Measurements from ENCODE around the gene NUCB2.

The NUCB2 gene

DNA sequence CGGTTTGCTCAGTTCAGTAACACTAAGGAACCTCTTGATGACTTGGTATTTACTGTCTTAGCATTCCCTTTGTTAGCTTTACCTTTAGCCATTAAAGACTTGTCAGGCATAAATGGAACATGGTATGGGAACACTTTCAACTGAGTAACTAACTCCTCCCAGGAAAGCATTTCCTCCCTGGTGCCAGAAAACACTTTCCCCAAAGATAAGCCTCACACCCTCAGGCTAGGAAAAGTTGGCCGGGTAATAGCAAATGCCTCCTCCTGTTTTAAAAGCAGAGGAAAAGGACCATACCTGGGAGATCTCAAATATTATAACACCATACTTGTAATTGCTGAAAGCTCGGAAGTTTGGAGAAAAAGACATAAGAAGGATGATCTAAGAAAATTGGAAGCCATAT, 100.0 kb downstream of the NUCB2 start:
- TF ChIP-seq, protein P1, sequence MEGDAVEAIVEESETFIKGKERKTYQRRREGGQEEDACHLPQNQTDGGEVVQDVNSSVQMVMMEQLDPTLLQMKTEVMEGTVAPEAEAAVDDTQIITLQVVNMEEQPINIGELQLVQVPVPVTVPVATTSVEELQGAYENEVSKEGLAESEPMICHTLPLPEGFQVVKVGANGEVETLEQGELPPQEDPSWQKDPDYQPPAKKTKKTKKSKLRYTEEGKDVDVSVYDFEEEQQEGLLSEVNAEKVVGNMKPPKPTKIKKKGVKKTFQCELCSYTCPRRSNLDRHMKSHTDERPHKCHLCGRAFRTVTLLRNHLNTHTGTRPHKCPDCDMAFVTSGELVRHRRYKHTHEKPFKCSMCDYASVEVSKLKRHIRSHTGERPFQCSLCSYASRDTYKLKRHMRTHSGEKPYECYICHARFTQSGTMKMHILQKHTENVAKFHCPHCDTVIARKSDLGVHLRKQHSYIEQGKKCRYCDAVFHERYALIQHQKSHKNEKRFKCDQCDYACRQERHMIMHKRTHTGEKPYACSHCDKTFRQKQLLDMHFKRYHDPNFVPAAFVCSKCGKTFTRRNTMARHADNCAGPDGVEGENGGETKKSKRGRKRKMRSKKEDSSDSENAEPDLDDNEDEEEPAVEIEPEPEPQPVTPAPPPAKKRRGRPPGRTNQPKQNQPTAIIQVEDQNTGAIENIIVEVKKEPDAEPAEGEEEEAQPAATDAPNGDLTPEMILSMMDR (IDR thresholded peaks at IDR 0.05; ENCODE audit: low read depth, low read length), result no peak
- no peak for DNase-seq (ENCODE audit: extremely low read depth, low read depth)

DNA sequence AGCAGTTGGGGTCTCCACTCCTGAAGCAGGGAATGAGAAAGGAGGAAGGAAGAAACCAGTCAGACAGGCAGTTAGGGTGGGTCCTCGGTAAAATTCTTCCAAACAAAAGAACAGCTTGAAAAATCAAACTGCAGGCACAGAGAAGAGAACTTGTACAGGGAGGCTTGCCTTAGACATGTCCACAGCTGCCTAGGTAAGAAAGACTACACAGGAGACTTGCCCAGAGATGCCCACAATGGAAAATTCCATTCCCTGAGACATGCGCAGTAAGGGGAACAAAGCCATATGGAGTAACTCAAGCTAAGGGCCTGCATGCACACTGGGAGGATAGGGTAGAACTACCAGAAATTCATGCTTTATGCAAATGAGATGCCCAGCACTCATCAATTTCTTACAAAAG, 102.1 kb downstream of the NUCB2 start:
- no peak for DNase-seq (ENCODE audit: extremely low read depth, low read depth)
- TF ChIP-seq, protein P1 (IDR thresholded peaks at IDR 0.05; ENCODE audit: low read depth, low read length), result no peak

DNA sequence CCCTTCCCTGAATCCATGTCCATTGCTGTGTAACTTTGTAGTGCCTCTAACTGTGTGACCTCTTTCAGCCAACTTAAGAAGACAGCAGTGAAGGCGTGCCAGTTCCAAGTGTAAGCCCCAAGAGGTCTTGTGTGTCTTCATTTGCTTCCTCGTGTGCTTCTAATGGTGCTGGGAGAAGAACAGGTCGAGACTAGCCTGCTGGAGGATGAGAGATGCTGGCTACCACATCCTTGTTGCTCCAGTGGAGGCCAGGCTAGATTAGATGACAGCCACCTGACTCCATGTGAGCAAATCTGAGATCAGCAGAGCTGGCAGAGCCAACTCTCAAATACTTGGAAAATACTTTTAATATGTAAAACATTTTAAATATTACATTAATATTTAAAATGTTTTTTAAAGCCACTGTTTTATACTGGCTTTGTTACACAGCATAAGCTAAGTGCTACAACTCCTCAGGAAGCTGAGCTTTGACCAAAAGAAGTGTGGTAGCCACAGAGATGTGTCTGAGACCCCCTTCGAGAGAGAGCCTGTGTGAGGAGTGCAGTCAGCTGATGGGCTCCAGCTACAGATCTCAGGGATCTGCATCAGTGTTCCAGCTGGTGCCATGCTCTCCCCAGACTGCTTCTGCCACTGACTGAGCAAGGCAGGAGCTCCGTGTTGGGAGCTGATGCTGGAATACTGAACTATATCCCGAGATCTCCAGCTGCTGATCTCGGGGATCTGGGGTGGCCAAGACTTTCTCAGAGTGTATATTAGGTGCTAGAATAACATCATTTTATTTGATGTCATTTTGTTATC, 103.0 kb downstream of the NUCB2 start:
- no peak for DNase-seq (ENCODE audit: extremely low read depth, low read depth)
- TF ChIP-seq, protein P1 (IDR thresholded peaks at IDR 0.05; ENCODE audit: low read depth, low read length), result no peak

DNA sequence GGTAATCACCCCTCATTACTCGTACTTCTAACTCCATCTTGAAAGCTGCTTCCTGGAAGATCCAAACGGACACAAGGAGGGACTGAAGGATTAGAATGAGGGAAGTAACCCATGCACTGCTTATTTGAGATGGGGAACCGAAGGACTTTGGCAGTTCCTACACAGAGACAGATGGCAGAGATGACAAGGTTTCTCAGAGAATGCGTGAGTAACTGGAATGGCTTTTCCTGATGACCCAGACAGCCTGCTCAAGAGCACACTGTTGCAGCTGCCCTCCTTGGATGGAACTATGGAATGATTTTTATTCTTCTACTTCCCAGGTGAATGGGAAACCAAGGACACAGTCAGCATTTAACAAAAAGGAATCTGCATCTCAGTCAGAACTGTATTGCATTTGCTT, 104.6 kb downstream of the NUCB2 start:
- DNase-seq (ENCODE audit: extremely low read depth, low read depth), result no peak
- TF ChIP-seq, protein P1 (IDR thresholded peaks at IDR 0.05; ENCODE audit: low read depth, low read length), result no peak

Data from AG09319 (cell line).